Measurements from ENCODE around the gene PRMT7.

GRCh38 chr16:68384288-68385161, 73.7 kb downstream of the PRMT7 start:
- no peak for TF ChIP-seq CTCF (conservative IDR thresholded peaks at IDR 0.05)
- no peak for TF ChIP-seq ZFX (IDR thresholded peaks at IDR 0.05)
